CD4-positive, alpha-beta T cell (primary cell): ENCODE results near the gene DCLK1. TPM values are rescaled to one million over a fixed set of nuclear protein-coding genes. Genes with fewer than 3 reads are reported as not detected.

ENCODE experiments used
- ATAC-seq: fragments of 200-7000 bp; cut with Tn5 transposase; one replicate; pipeline ENCODE4 v1.10.0; 2022; ENCODE audit warnings: mild to moderate bottlenecking; ENCODE audit not compliant: poor library complexity
- CTCF ChIA-PET: fragments of 350-600 bp; sonication (Branson Sonifier 250); formaldehyde crosslinking; loops from one replicate; lab custom pipeline; 2021; ENCODE audit warnings: antibody characterized with exemption, inconsistent platforms; lab: Charles Lee
- POLR2A ChIA-PET: fragments of 350-600 bp; sonication (Branson Sonifier 250); formaldehyde crosslinking; loops from one replicate; lab custom pipeline; 2021; ENCODE audit warnings: antibody characterized with exemption, inconsistent platforms; lab: Charles Lee
- DNase-seq, 14 experiments: peaks; one replicate each; pipeline ENCODE4 v3.0.0-alpha.2; 2013 to 2020; ENCODE audit warnings: mixed read lengths in 2 of 14
- H3K27ac ChIP-seq, 2 donors: one replicate each; pipeline versions ENCODE4 v1.5.1 to v1.7.0; 2013; ENCODE audit warnings: low read length in 2 of 2, low read depth in 1 of 2, mild to moderate bottlenecking in 1 of 2
- H3K27me3 ChIP-seq, 2 experiments: 1 replicate in 1 of 2; 2 replicates in 1 of 2; pipeline versions ENCODE4 v1.6.1 to v1.7.0; 2013; ENCODE audit warnings: low read length in 2 of 2, control low read depth in 1 of 2, mild to moderate bottlenecking in 1 of 2, moderate library complexity in 1 of 2; ENCODE audit not compliant: insufficient read depth in 2 of 2, control insufficient read depth in 1 of 2
- H3K36me3 ChIP-seq: one replicate; pipeline ENCODE4 v1.6.1; 2013; ENCODE audit warnings: low read length, control low read depth; ENCODE audit not compliant: insufficient read depth
- H3K4me1 ChIP-seq: one replicate; pipeline ENCODE4 v1.6.1; 2013; ENCODE audit warnings: low read length, control low read depth; ENCODE audit not compliant: insufficient read depth
- H3K4me3 ChIP-seq: one replicate; pipeline ENCODE4 v1.5.1; 2013; ENCODE audit warnings: mild to moderate bottlenecking, low read length, moderate library complexity
- H3K9me3 ChIP-seq, 2 experiments: 1 replicate in 1 of 2; 2 replicates in 1 of 2; pipeline versions ENCODE4 v1.6.1 to v1.7.0; 2013; ENCODE audit warnings: low read length in 2 of 2, mild to moderate bottlenecking in 2 of 2, control low read depth in 1 of 2, moderate library complexity in 1 of 2; ENCODE audit not compliant: control insufficient read depth in 1 of 2, insufficient read depth in 1 of 2
- H3K27ac Mint-ChIP-seq: one replicate; pipeline ENCODE4 v1.8.0; 2020; ENCODE audit warnings: mixed read lengths
- H3K27me3 Mint-ChIP-seq: one replicate; pipeline ENCODE4 v1.8.0; 2021; ENCODE audit warnings: mixed read lengths
- H3K36me3 Mint-ChIP-seq: one replicate; pipeline ENCODE4 v1.8.0; 2021; ENCODE audit warnings: low read depth, mixed read lengths
- H3K4me1 Mint-ChIP-seq: one replicate; pipeline ENCODE4 v1.8.0; 2021; ENCODE audit warnings: low read depth, mixed read lengths
- H3K4me3 Mint-ChIP-seq: one replicate; pipeline ENCODE4 v1.8.0; 2020; ENCODE audit warnings: mild to moderate bottlenecking, mixed read lengths
- H3K9me3 Mint-ChIP-seq: one replicate; pipeline ENCODE4 v1.8.0; 2020; ENCODE audit warnings: mixed read lengths
- intact Hi-C, 2 experiments: fragments of 100-400 bp; cut with DNase I in 1 of 2; cut with micrococcal nuclease in 1 of 2; formaldehyde crosslinking; loops; one replicate each; pipeline versions ENCODE4 v1.15.1 to v1.9.0; 2023 to 2025; cut with DNase I, micrococcal nuclease
- total RNA-seq, 174 experiments: library from RNA in 2 of 174; stranded (reverse) in 2 of 174; gene quantifications; one replicate each; pipeline ENCODE4 v1.2.3 and lab custom pipeline; 2021 to 2026
- TF ChIP-seq, protein P1 (sequence below): fragments of 200-600 bp; IDR thresholded peaks from one replicate; pipeline ENCODE4 v1.8.0; 2022; ENCODE audit warnings: antibody characterized with exemption, mild to moderate bottlenecking

The DCLK1 gene
- total RNA-seq, 2 experiments from 2014 or later: not detected

DNA sequence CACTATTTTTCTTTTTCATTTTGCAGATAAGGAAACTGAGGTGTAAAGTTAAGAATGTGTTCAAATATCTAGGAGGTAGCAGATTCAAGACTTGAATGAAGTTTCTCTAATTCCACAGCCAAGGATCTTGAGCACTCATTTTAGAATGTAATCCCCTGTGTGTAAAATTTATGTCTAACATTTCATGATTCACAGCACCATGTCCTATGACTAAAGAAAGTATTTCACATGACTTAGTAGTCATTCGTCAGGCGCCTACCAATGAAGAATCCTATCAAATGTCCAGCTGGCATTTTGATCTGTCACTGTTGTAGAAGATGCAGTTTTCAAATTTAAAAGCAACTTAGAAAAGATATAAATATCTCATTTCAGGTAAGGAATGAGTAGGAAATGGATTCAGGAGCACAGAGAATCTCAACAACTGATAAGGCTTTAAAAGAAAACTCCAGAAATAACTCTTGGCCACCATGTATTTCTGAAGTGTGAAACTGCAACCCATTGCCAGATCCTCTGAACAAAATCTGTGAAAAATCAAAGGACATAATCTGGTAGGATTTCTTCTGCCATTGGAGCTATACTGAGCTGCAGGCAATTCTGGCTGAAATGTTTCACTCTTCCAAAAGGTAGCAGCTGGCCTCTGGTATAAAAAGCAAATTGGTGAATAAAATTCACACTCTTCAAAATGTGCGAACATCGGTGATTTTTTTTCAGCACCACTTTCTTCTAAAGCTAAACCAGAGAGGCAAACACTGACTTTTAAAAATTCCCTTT lies 92.2 kb downstream of the DCLK1 start:
- no peaks in the 10 kb centered on the region for H3K36me3 ChIP-seq
- intact Hi-C loops: no loop called here
- no peak overlapping the region for H3K27ac ChIP-seq
- H3K4me3 ChIP-seq: no peak overlapping the region
- DNase-seq: no peak
- Mint-ChIP-seq H3K4me3 (no peak overlapping the region), H3K4me1 (no peaks in the 10 kb centered on the region), H3K9me3 (peaks cover 3% of the 10 kb centered on the region), H3K27ac (no peak overlapping the region), H3K27me3 (no peaks in the 10 kb centered on the region), H3K36me3 (no peaks in the 10 kb centered on the region)
- no peak for ATAC-seq
- ChIA-PET CTCF (no interaction called here), POLR2A (no interaction called here)
- no peaks in the 10 kb centered on the region for H3K27me3 ChIP-seq
- no peaks in the 10 kb centered on the region for H3K4me1 ChIP-seq
- H3K9me3 ChIP-seq: no peaks in the 10 kb centered on the region
- TF ChIP-seq, protein P1, sequence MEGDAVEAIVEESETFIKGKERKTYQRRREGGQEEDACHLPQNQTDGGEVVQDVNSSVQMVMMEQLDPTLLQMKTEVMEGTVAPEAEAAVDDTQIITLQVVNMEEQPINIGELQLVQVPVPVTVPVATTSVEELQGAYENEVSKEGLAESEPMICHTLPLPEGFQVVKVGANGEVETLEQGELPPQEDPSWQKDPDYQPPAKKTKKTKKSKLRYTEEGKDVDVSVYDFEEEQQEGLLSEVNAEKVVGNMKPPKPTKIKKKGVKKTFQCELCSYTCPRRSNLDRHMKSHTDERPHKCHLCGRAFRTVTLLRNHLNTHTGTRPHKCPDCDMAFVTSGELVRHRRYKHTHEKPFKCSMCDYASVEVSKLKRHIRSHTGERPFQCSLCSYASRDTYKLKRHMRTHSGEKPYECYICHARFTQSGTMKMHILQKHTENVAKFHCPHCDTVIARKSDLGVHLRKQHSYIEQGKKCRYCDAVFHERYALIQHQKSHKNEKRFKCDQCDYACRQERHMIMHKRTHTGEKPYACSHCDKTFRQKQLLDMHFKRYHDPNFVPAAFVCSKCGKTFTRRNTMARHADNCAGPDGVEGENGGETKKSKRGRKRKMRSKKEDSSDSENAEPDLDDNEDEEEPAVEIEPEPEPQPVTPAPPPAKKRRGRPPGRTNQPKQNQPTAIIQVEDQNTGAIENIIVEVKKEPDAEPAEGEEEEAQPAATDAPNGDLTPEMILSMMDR: no peak

DNA sequence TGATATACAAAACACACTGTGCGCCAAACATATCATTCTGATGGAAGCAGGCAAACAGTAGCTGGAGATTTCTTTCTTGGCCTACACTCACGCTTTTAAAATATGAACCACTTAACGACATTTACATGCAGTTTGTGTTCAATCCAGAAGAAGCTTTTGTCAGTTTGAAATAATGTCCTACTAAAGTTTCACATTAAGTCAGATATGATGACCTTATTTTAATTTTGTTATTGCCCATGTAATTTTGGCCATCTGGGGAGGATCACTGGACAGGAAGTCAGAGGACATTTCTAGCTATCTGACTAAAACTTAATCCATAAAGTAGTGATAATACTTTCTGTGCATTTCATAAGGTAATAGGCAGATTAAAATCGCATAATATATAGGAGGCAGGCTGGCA lies 98.1 kb downstream of the DCLK1 start:
- ChIA-PET POLR2A (no interaction called here), CTCF (no interaction called here)
- Histone ChIP-seq H3K36me3 (no peaks in the 10 kb centered on the region), H3K4me1 (no peaks in the 10 kb centered on the region), H3K4me3 (no peak overlapping the region), H3K9me3 (peaks cover 0 to 8% of the 10 kb centered on the region in 2 experiments), H3K27me3 (no peaks in the 10 kb centered on the region), H3K27ac (no peak overlapping the region)
- intact Hi-C loops: no loop called here
- Mint-ChIP-seq H3K4me1 (no peaks in the 10 kb centered on the region), H3K4me3 (no peak overlapping the region), H3K27me3 (no peaks in the 10 kb centered on the region), H3K36me3 (no peaks in the 10 kb centered on the region), H3K9me3 (peaks cover 9% of the 10 kb centered on the region), H3K27ac (no peak overlapping the region)
- ATAC-seq: no peak
- TF ChIP-seq, protein P1: no peak
- no peak for DNase-seq

DNA sequence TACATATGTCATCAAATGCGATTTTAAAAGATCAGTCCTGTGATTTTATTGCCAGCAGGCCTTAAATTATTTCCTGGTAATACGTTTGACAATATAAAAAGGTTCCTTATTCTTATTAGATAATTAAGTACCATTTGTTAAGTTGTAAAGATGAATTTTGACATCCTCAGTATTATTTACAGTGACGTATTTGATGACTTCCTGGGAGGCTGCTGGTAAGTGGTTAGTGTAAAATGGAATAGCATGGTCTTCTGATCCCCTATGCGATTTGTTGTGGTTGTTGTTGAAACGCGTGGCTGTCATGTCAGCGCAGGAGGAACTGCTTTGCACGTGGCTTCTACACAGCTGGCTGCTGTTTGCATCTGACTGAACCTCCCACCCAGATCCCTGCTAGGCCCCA lies 99.7 kb downstream of the DCLK1 start:
- DNase-seq: no peak
- H3K9me3 Mint-ChIP-seq: peaks cover 5% of the 10 kb centered on the region
- no peaks in the 10 kb centered on the region for H3K4me1 Mint-ChIP-seq
- no peak overlapping the region for H3K4me3 Mint-ChIP-seq
- ATAC-seq: no peak
- Histone ChIP-seq H3K4me1 (no peaks in the 10 kb centered on the region), H3K4me3 (no peak overlapping the region), H3K9me3 (peaks cover 0 to 8% of the 10 kb centered on the region in 2 experiments), H3K36me3 (no peaks in the 10 kb centered on the region), H3K27ac (no peak overlapping the region), H3K27me3 (no peaks in the 10 kb centered on the region)
- no peaks in the 10 kb centered on the region for H3K27me3 Mint-ChIP-seq
- no peaks in the 10 kb centered on the region for H3K36me3 Mint-ChIP-seq
- intact Hi-C loops: no loop called here
- ChIA-PET CTCF (no interaction called here), POLR2A (no interaction called here)
- TF ChIP-seq, protein P1: no peak
- H3K27ac Mint-ChIP-seq: no peak overlapping the region
